Mesothelial cell of epicardium (in vitro differentiated cells): Measurements from ENCODE around the gene ARHGAP20. TPM values are rescaled to one million over a fixed set of nuclear protein-coding genes. Genes with fewer than 3 reads are reported as not detected.

Experiments used
- DNase-seq, 2 experiments: peaks; one replicate each; pipeline ENCODE4 v3.0.0; 2021; ENCODE audit warnings: low spot score in 2 of 2; ENCODE audit not compliant: unreplicated experiment in 2 of 2
- H3K27ac Mint-ChIP-seq: 2 replicates; pipeline ENCODE4 v1.8.0; 2021; ENCODE audit warnings: mixed read lengths
- H3K27me3 Mint-ChIP-seq: 2 replicates; pipeline ENCODE4 v1.8.0; 2021; ENCODE audit warnings: low read depth, mixed read lengths
- H3K36me3 Mint-ChIP-seq: 2 replicates; pipeline ENCODE4 v1.8.0; 2021; ENCODE audit warnings: mixed read lengths
- H3K4me1 Mint-ChIP-seq: 2 replicates; pipeline ENCODE4 v1.8.0; 2021; ENCODE audit warnings: mixed read lengths
- H3K4me3 Mint-ChIP-seq: 2 replicates; pipeline ENCODE4 v1.8.0; 2021; ENCODE audit warnings: mild to moderate bottlenecking, moderate library complexity, mixed read lengths
- H3K9me3 Mint-ChIP-seq: 2 replicates; pipeline ENCODE4 v1.8.0; 2021; ENCODE audit warnings: mixed read lengths
- total RNA-seq: library from RNA; stranded (reverse); gene quantifications from 3 replicates; pipeline ENCODE4 v1.2.1, GENCODE V29; 2021
- TF ChIP-seq, protein P1 (sequence below): fragments of 200-600 bp; sonication (generic); IDR thresholded peaks from one replicate; pipeline ENCODE4 v1.5.0; 2021; ENCODE audit warnings: antibody characterized with exemption; ENCODE audit not compliant: unreplicated experiment

The ARHGAP20 gene
- total RNA-seq, 1 donor from 2014 or later: 8.9 TPM

DNA sequence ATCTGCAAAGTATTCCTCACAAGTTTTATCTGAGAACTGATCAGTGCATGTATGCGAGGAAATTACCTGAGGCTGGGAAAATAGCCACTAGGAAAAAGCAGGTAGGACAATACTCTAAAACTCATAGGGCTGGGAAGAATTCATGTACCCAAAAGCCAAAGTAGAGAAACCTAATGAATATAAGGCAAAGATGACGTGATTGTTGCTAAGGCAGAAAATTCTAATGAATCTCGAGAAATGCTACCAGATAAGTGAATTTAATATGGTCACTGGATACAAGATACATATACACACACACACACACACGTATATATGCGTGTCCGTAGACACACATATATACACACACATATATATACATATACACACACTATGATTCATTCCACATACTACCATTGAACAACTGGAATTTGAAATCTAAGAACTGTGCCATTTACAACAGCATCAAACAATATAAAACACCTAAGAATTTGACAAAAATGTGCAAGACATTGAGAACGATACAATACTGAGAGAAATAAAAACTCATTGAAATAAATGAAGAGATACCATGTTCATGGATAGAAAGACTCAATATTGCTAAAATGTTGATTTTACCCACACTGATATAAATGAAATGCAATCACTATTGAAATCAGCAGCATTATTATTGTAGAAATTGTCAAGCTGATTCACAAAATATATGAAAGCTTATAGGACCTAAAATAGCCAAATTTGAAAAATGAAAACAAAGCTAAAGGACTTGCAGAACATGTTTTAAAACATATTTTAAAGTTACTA, 46.4 kb downstream of the ARHGAP20 start:
- H3K4me1 Mint-ChIP-seq: no peaks in the 10 kb centered on the region
- H3K36me3 Mint-ChIP-seq: peaks cover 18% of the 10 kb centered on the region

DNA sequence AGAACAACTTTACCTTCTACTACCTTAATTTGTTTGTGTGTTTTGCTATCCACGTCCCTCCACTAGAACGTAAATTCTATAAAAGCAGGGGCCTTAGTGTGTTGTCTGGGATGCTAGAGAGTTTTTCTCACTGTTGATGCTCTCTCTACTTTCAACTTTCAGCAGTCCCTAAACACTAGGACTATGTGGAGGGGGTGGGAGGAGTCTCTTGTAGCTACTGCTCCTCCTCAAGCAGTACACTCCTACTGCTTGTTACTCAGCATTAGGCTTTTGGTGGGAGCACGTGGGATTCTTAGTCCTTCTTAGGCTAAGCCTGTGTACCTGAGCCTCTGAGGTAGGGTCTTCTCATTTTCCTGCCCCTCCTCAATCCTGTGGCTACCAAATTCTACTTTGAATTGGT, 56.3 kb downstream of the ARHGAP20 start:
- Mint-ChIP-seq H3K27ac (no peak overlapping the region), H3K4me1 (peaks cover 3% of the 10 kb centered on the region), H3K27me3 (no peaks in the 10 kb centered on the region), H3K4me3 (no peak overlapping the region), H3K36me3 (peaks cover 21% of the 10 kb centered on the region), H3K9me3 (peaks cover 23% of the 10 kb centered on the region)
- TF ChIP-seq, protein P1, sequence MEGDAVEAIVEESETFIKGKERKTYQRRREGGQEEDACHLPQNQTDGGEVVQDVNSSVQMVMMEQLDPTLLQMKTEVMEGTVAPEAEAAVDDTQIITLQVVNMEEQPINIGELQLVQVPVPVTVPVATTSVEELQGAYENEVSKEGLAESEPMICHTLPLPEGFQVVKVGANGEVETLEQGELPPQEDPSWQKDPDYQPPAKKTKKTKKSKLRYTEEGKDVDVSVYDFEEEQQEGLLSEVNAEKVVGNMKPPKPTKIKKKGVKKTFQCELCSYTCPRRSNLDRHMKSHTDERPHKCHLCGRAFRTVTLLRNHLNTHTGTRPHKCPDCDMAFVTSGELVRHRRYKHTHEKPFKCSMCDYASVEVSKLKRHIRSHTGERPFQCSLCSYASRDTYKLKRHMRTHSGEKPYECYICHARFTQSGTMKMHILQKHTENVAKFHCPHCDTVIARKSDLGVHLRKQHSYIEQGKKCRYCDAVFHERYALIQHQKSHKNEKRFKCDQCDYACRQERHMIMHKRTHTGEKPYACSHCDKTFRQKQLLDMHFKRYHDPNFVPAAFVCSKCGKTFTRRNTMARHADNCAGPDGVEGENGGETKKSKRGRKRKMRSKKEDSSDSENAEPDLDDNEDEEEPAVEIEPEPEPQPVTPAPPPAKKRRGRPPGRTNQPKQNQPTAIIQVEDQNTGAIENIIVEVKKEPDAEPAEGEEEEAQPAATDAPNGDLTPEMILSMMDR: no peak
- DNase-seq: no peak

More for the DNA sequence above, 46.4 kb downstream of the ARHGAP20 start:
- TF ChIP-seq, protein P1: no peak
- no peak overlapping the region for H3K4me3 Mint-ChIP-seq
- peaks cover 33% of the 10 kb centered on the region for H3K9me3 Mint-ChIP-seq
- no peaks in the 10 kb centered on the region for H3K27me3 Mint-ChIP-seq
- H3K27ac Mint-ChIP-seq: no peak overlapping the region
- DNase-seq: no peak

- Mint-ChIP-seq H3K9me3 (peaks cover 30% of the 10 kb centered on the region), H3K27ac (no peak overlapping the region), H3K27me3 (no peaks in the 10 kb centered on the region), H3K36me3 (peaks cover 25% of the 10 kb centered on the region), H3K4me3 (no peak overlapping the region), H3K4me1 (no peaks in the 10 kb centered on the region)
- TF ChIP-seq, protein P1: no peak
- DNase-seq: no peak
These were observed 57.8 kb downstream of the ARHGAP20 start for GRCh38 chr11:110654456-110654855.

GRCh38 chr11:110645253-110645652, 67.0 kb downstream of the ARHGAP20 start:
- H3K36me3 Mint-ChIP-seq: peaks cover 14% of the 10 kb centered on the region
- peaks cover 25% of the 10 kb centered on the region for H3K9me3 Mint-ChIP-seq
- H3K4me1 Mint-ChIP-seq: no peaks in the 10 kb centered on the region
- no peak overlapping the region for H3K4me3 Mint-ChIP-seq
- no peaks in the 10 kb centered on the region for H3K27me3 Mint-ChIP-seq
- TF ChIP-seq, protein P1: no peak
- no peak overlapping the region for H3K27ac Mint-ChIP-seq
- no peak for DNase-seq

DNA sequence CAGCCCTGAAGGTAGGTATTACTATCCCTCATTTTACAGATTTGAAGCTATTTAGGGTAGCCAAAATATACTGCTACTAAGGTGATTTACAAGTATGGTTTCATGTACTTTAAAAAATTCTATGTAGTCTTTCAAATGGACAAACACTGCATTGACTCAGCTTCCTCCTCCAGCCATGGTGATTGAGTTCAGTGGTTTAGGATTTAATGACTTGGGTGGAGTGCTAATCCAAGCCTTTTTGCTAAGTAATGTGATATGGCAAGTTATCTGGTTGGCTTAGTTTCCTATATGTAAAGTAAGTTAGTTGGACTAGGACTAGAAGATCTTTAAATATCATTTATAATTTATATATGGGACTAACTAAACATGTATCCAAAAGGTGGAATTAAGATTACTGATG, 77.9 kb downstream of the ARHGAP20 start:
- no peak overlapping the region for H3K4me3 Mint-ChIP-seq
- H3K27ac Mint-ChIP-seq: no peak overlapping the region
- no peaks in the 10 kb centered on the region for H3K27me3 Mint-ChIP-seq
- H3K9me3 Mint-ChIP-seq: peaks cover 8% of the 10 kb centered on the region
- H3K36me3 Mint-ChIP-seq: peaks cover 3% of the 10 kb centered on the region
- no peak for DNase-seq
- H3K4me1 Mint-ChIP-seq: no peaks in the 10 kb centered on the region
- TF ChIP-seq, protein P1: no peak
